HEK293T (cell line): Measurements from ENCODE around the gene CLCN7.

ENCODE experiments used
- CTCF ChIA-PET: fragments of 350-600 bp; formaldehyde crosslinking; extraction: SDS; loops from one replicate; lab custom pipeline; 2021; ENCODE audit warnings: antibody characterized with exemption, inconsistent platforms; lab: Yijun Ruan, JAX
- POLR2A ChIA-PET: fragments of 350-600 bp; formaldehyde crosslinking; extraction: SDS; loops from one replicate; lab custom pipeline; 2020; ENCODE audit warnings: antibody characterized with exemption, inconsistent platforms; lab: Yijun Ruan, JAX
- DNase-seq: peaks from one replicate; pipeline ENCODE4 v3.0.0; 2012; ENCODE audit warnings: mixed read lengths; ENCODE audit errors: extremely low spot score
- ARNT ChIP-seq: fragments of 450-650 bp; IDR thresholded peaks from 2 replicates; pipeline ENCODE4 v1.6.1; 2017; ENCODE audit warnings: mild to moderate bottlenecking
- BHLHE40 ChIP-seq: fragments of 450-650 bp; IDR thresholded peaks from 2 replicates; pipeline ENCODE4 v1.6.1; 2016; ENCODE audit warnings: mild to moderate bottlenecking, moderate library complexity, borderline replicate concordance
- CTBP1 ChIP-seq: fragments of 450-650 bp; IDR thresholded peaks from 2 replicates; pipeline ENCODE4 v1.6.1; 2016; ENCODE audit warnings: borderline replicate concordance
- ELF4 ChIP-seq: fragments of 450-650 bp; IDR thresholded peaks from 2 replicates; pipeline ENCODE4 v1.6.1; 2017; ENCODE audit warnings: antibody characterized with exemption
- FOXA1 ChIP-seq: fragments of 450-650 bp; IDR thresholded peaks from 2 replicates; pipeline ENCODE4 v1.6.1; 2016; ENCODE audit warnings: mild to moderate bottlenecking
- FOXK2 ChIP-seq: fragments of 450-650 bp; IDR thresholded peaks from 2 replicates; pipeline ENCODE4 v1.6.1; 2016; ENCODE audit warnings: mild to moderate bottlenecking
- FOXM1 ChIP-seq: fragments of 450-650 bp; IDR thresholded peaks from 2 replicates; pipeline ENCODE4 v1.6.1; 2017; ENCODE audit warnings: mild to moderate bottlenecking, borderline replicate concordance
- HDGF ChIP-seq: fragments of 450-650 bp; IDR thresholded peaks from 2 replicates; pipeline ENCODE4 v1.6.1; 2017; ENCODE audit warnings: antibody characterized with exemption, borderline replicate concordance
- L3MBTL2 ChIP-seq: fragments of 450-650 bp; conservative IDR thresholded peaks from 2 replicates; pipeline ENCODE4 v1.6.1; 2016; ENCODE audit warnings: mild to moderate bottlenecking
- LEF1 ChIP-seq: fragments of 450-650 bp; IDR thresholded peaks from 2 replicates; pipeline ENCODE4 v1.6.1; 2017; ENCODE audit warnings: mild to moderate bottlenecking, borderline replicate concordance
- NFRKB ChIP-seq: fragments of 450-650 bp; IDR thresholded peaks from 2 replicates; pipeline ENCODE4 v1.6.1; 2016; ENCODE audit warnings: mild to moderate bottlenecking, moderate library complexity
- PKNOX1 ChIP-seq: fragments of 450-650 bp; IDR thresholded peaks from 2 replicates; pipeline ENCODE4 v1.6.1; 2016
- SP1 ChIP-seq: fragments of 450-650 bp; IDR thresholded peaks from 2 replicates; pipeline ENCODE4 v1.6.1; 2017
- SUZ12 ChIP-seq: fragments of 450-650 bp; IDR thresholded peaks from 2 replicates; pipeline ENCODE4 v1.6.1; 2016; ENCODE audit warnings: mild to moderate bottlenecking
- TARDBP ChIP-seq: fragments of 450-650 bp; IDR thresholded peaks from 2 replicates; pipeline ENCODE4 v1.6.1; 2016
- ZNF384 ChIP-seq: fragments of 450-650 bp; IDR thresholded peaks from 2 replicates; pipeline ENCODE4 v1.6.1; 2016

The CLCN7 gene

GRCh38 chr16:1498899-1499676, 24.3 kb upstream of the CLCN7 start:
- no peak for TF ChIP-seq FOXM1
- TF ChIP-seq ARNT = no peak
- TF ChIP-seq PKNOX1 = no peak
- no peak for TF ChIP-seq CTBP1
- TF ChIP-seq HDGF = no peak
- no peak for TF ChIP-seq LEF1
- TF ChIP-seq TARDBP = no peak
- TF ChIP-seq NFRKB = no peak
- TF ChIP-seq L3MBTL2 = no peak
- no peak for TF ChIP-seq ELF4
- no peak for TF ChIP-seq FOXA1
- TF ChIP-seq SUZ12 = no peak
- TF ChIP-seq BHLHE40 = no peak
- TF ChIP-seq FOXK2 = no peak
- TF ChIP-seq ZNF384 = no peak
- TF ChIP-seq SP1 = no peak
- CTCF ChIA-PET = no interaction called here
- no peak for DNase-seq
- POLR2A ChIA-PET = no interaction called here

- CTCF ChIA-PET = no interaction called here
- POLR2A ChIA-PET = no interaction called here
- TF ChIP-seq TARDBP (no peak), NFRKB (no peak), L3MBTL2 (no peak), SUZ12 (no peak), ARNT (no peak), ELF4 (no peak), LEF1 (no peak)
- no peak for DNase-seq
Measured at GRCh38 chr16:1497014-1497598, 22.3 kb upstream of the CLCN7 start.

DNA sequence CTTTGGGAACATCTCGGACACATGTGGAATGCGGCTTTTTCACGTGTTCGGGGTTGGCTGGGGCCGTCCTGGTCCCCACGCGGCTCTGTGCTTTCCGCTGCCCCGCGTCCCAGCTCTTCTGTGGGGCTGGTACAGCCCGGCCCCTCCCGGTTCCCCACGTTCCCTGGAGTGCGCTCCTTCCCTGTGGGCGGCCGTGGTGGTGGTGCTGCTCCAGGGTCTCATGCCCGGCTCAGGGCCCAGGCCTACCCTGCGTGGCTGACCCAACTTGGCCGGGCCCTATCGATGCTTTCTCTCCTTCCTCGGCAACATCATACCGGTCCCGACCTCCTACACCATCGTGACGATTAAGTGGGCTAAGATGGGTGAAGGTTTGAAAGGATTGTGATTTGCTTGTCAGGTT, 21.6 kb upstream of the CLCN7 start:
- no peak for TF ChIP-seq CTBP1
- TF ChIP-seq SUZ12 = no peak
- TF ChIP-seq FOXK2 = no peak
- TF ChIP-seq ZNF384 = no peak
- no peak for TF ChIP-seq FOXA1
- TF ChIP-seq ARNT = no peak
- TF ChIP-seq HDGF = no peak
- TF ChIP-seq TARDBP = no peak
- TF ChIP-seq SP1 = no peak
- TF ChIP-seq L3MBTL2 = no peak
- TF ChIP-seq BHLHE40 = no peak
- no peak for TF ChIP-seq LEF1
- TF ChIP-seq FOXM1 = no peak
- no peak for TF ChIP-seq NFRKB
- TF ChIP-seq PKNOX1 = no peak
- no peak for TF ChIP-seq ELF4
- ChIA-PET POLR2A (no interaction called here), CTCF (no interaction called here)
- no peak for DNase-seq

DNA sequence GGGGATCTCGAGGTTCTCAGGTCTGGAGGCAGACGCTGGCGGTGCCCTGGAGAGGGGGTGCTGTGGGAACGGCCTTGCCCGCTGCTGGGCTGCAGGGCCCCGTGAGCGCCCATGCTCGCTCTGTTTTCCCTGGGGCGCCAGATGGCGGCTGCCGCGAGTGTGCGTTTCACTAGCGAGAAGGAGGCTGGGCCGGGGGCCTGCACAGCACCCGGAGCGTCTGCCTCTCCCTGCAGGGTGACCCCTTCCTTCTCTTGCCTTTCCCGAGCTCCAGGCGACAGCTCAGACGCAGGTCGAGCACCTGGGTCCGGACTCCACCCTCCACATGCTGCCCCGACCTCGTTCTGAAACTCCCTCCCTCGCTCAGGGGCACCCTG, 21.0 kb upstream of the CLCN7 start:
- DNase-seq = no peak
- ChIA-PET POLR2A (no interaction called here), CTCF (no interaction called here)
- TF ChIP-seq SP1 (no peak), ZNF384 (no peak), CTBP1 (no peak), SUZ12 (no peak), FOXK2 (no peak), FOXA1 (no peak), FOXM1 (no peak), L3MBTL2 (no peak), BHLHE40 (no peak), LEF1 (no peak), HDGF (no peak), NFRKB (no peak), ELF4 (no peak), ARNT (no peak), TARDBP (no peak), PKNOX1 (no peak)

DNA sequence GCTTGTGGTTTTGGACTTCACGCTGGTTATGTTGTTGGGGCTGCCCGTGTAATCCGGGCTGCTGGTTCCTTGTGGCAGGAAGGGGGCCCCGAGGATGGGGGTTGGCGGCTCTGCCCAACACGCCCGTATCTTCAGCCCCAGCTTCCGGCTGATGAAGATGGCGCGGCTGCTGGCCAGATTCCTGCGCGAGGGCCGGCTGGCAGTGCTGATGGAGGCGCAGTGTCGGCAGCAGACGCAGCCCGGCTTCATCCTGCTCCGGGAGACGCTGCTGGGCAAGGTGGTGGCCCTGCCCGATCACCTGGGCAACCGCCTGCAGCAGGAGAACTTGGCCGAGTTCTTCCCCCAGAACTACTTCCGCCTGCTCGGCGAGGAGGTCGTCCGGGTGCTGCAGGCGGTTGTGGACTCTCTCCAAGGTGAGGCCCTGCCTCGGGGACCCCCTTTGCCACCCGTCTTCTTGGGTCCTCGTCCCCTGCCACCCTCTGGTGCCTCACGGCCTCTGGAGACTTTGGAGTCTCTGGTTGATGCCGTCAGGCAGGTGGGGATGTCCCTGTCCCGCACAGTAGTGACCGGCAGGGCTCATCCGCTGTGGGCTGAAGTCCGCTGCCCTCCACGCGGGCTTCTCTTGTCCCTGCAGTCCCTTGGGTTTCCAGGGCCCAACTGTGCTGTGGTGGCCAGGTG, 20.5 kb upstream of the CLCN7 start:
- TF ChIP-seq ELF4 = no peak
- no peak for TF ChIP-seq FOXA1
- TF ChIP-seq CTBP1 = no peak
- no peak for TF ChIP-seq LEF1
- TF ChIP-seq SUZ12 = no peak
- TF ChIP-seq FOXM1 = no peak
- no peak for TF ChIP-seq ZNF384
- TF ChIP-seq NFRKB = no peak
- no peak for TF ChIP-seq PKNOX1
- TF ChIP-seq TARDBP = no peak
- no peak for TF ChIP-seq FOXK2
- TF ChIP-seq ARNT = no peak
- TF ChIP-seq HDGF = no peak
- TF ChIP-seq L3MBTL2 = no peak
- no peak for TF ChIP-seq SP1
- TF ChIP-seq BHLHE40 = no peak
- POLR2A ChIA-PET = no interaction called here
- CTCF ChIA-PET = no interaction called here
- no peak for DNase-seq
